ENCODE measurements around the gene SNX10.

GRCh38 chr7:26298472-26299058, 6.9 kb downstream of the SNX10 start:
- TF ChIP-seq EP300 (IDR thresholded peaks at IDR 0.05) (no peak), CTCF (IDR thresholded peaks at IDR 0.05) (no peak), POLR2AphosphoS5 (IDR thresholded peaks at IDR 0.05) (no peak), POLR2A (IDR thresholded peaks at IDR 0.05) (no peak)
